ENCODE measurements around the gene FEM1C. TPM values are rescaled to one million over a fixed set of nuclear protein-coding genes. Genes with fewer than 3 reads are reported as not detected.

The FEM1C gene
- total RNA-seq, 1 experiment from 2014 or later = 10.4 TPM

- Histone ChIP-seq H3K4me3 (ENCODE audit: low read depth in 2 of 2, low read length in 2 of 2) (peak overlapping the region; percentile 85 to 92), H3K27me3 (ENCODE audit: control insufficient read depth, insufficient read depth, low read length) (no peaks in the 10 kb centered on the region), H3K27ac (ENCODE audit: low read length) (peak overlapping the region; percentile 84), H3K9me3 (ENCODE audit: control insufficient read depth, insufficient read depth, low read depth, low read length) (peaks cover 4% of the 10 kb centered on the region; the same call in 1 of the 2 replicates), H3K4me1 (ENCODE audit: control insufficient read depth, insufficient read depth, low read length) (peaks cover 22% of the 10 kb centered on the region), H3K36me3 (ENCODE audit: control insufficient read depth, insufficient read depth, low read length) (peaks cover 18% of the 10 kb centered on the region)
- in situ Hi-C loops (cut with HindIII; ENCODE audit: low pct_unique_long_range_greater_than_20kb, low sequenced_read_pairs) = no loop called here
- ATAC-seq (peak; percentile 23), DNase-seq (ENCODE audit: low read depth, low spot score) (no peak)
- no peak for TF ChIP-seq CTCF (IDR thresholded peaks at IDR 0.05)
- no peak for TF ChIP-seq POLR2AphosphoS5 (IDR thresholded peaks at IDR 0.05; ENCODE audit: low read depth, low read length)
- no peak for TF ChIP-seq REST (IDR thresholded peaks at IDR 0.05; ENCODE audit: insufficient read depth in 1 of 2, low read depth in 2 of 2, low read length in 1 of 2)
- TF ChIP-seq TCF7L2 (IDR thresholded peaks at IDR 0.05; ENCODE audit: low read depth, low read length) = no peak
- TF ChIP-seq SIN3A (IDR thresholded peaks at IDR 0.05; ENCODE audit: borderline replicate concordance, insufficient read depth, low read depth, low read length) = no peak
- POLR2A ChIA-PET = interaction anchor here (0.7 to 0.9 kb wide), 3 partner anchors 220 to 489 kb away, joined by 9 to 15 read pairs (median 13); no protein-coding TSS in a partner anchor
- BruUV-seq (replicated peaks) = no TSS peak
- CTCF ChIA-PET = no interaction called here
- intact Hi-C loops (cut with micrococcal nuclease; ENCODE audit: unreplicated experiment) = no loop called here
Observed at GRCh38 chr5:115544043-115544435, 536 bp downstream of the FEM1C start.

GRCh38 chr5:115543365-115544042 is 1.1 kb downstream of the FEM1C start:
- Histone ChIP-seq H3K27me3 (ENCODE audit: control insufficient read depth, insufficient read depth, low read length) (no peaks in the 10 kb centered on the region), H3K9me3 (ENCODE audit: control insufficient read depth, insufficient read depth, low read depth, low read length) (peaks cover 4% of the 10 kb centered on the region; the same call in 1 of the 2 replicates), H3K4me1 (ENCODE audit: control insufficient read depth, insufficient read depth, low read length) (peaks cover 22% of the 10 kb centered on the region), H3K4me3 (ENCODE audit: low read depth in 2 of 2, low read length in 2 of 2) (peak overlapping the region; percentile 85 to 92), H3K27ac (ENCODE audit: low read length) (peak overlapping the region; percentile 84), H3K36me3 (ENCODE audit: control insufficient read depth, insufficient read depth, low read length) (peaks cover 18% of the 10 kb centered on the region)
- in situ Hi-C loops (cut with HindIII; ENCODE audit: low pct_unique_long_range_greater_than_20kb, low sequenced_read_pairs) = no loop called here
- TF ChIP-seq POLR2AphosphoS5 (IDR thresholded peaks at IDR 0.05; ENCODE audit: low read depth, low read length) = no peak
- no peak for TF ChIP-seq CTCF (IDR thresholded peaks at IDR 0.05)
- TF ChIP-seq REST (IDR thresholded peaks at IDR 0.05; ENCODE audit: insufficient read depth in 1 of 2, low read depth in 2 of 2, low read length in 1 of 2) = no peak
- TF ChIP-seq SIN3A (IDR thresholded peaks at IDR 0.05; ENCODE audit: borderline replicate concordance, insufficient read depth, low read depth, low read length) = no peak
- no peak for TF ChIP-seq TCF7L2 (IDR thresholded peaks at IDR 0.05; ENCODE audit: low read depth, low read length)
- intact Hi-C loops (cut with micrococcal nuclease; ENCODE audit: unreplicated experiment) = no loop called here
- DNase-seq (ENCODE audit: low read depth, low spot score) (no peak), ATAC-seq (peak; percentile 2; the same call in 1 of the 2 replicates)
- ChIA-PET CTCF (no interaction called here), POLR2A (interaction anchor here (0.5 to 0.7 kb wide), 2 partner anchors 69 to 220 kb away, joined by 10 to 13 read pairs; no protein-coding TSS in a partner anchor)
- BruUV-seq (replicated peaks) = TSS peak; percentile 73

All from Panc1 (cell line).